ENCODE results near the gene SLC6A9. TPM values are rescaled to one million over a fixed set of nuclear protein-coding genes. Genes with fewer than 3 reads are reported as not detected.

Gene SLC6A9
- polyA plus RNA-seq, 3 donors, result not detected

DNA sequence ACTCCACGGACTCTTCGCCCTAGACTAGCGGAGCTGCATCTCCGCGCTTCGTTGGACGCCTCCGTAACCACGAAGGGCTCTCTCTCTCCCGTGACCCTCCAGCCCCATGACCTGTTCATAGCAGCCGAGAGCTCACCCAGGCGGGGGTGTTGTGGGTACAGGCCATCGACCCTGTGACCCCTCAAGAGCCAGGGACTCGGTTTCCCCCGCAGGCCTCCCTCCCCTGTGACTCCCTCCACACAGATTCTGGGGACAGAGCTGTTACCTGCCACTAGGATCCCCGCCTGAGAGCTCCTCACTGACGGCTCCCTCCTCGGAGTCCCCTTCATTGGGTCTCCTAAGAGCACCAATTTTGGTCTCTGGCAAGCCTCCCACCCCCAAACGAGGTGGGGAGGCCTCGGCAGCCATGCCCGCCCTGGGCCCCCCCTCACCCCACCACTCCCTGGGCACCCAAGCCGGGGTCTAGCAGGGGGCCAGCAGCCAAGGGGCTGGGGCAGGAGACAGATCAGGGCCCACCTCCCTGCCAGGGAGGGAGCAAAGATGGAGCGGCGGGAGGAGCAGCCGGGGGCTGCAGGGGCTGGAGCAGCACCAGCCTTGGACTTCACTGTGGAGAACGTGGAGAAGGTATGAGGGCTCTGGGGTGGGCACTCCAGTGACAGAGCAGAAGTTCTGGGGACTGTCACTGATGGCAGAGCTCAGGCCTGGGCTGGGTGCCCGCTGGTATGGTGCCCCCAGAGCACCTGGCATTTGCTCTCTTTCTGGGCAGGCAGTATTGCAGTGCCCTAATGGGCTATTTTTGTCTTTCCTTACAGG is 84.0 kb downstream of the SLC6A9 start:
- TF ChIP-seq CTCF (IDR thresholded peaks at IDR 0.05), result no peak
- H3K4me1 Mint-ChIP-seq, result peaks cover 49% of the 10 kb centered on the region
- H3K9me3 ChIP-seq (replicated peaks in 1 of 2; ENCODE audit: control insufficient read depth in 1 of 2, insufficient read depth in 1 of 2, low read length in 2 of 2), result no peaks in the 10 kb centered on the region
- peak overlapping the region; percentile 30 to 98 for H3K27ac ChIP-seq (ENCODE audit: low read depth in 1 of 2, low read length in 2 of 2)
- H3K27ac Mint-ChIP-seq, result peak overlapping the region; percentile 90 to 98 (median 97)
- H3K27me3 ChIP-seq (ENCODE audit: control insufficient read depth in 2 of 2, insufficient read depth in 2 of 2, low read length in 2 of 2), result no peaks in the 10 kb centered on the region
- peak overlapping the region; percentile 98 for H3K9ac ChIP-seq (ENCODE audit: insufficient read depth, low read length, poor library complexity, severe bottlenecking)
- peak overlapping the region; percentile 61 to 91 (median 66) for H3K4me3 ChIP-seq (replicated peaks in 1 of 3; ENCODE audit: low read depth in 2 of 3, low read length in 3 of 3)
- intact Hi-C loops (cut with micrococcal nuclease), result loop anchor here in 1 of 2 donors (2.0 to 10.0 kb wide), 3 partner anchors 28 to 292 kb away; partner anchors contain the start of genes ATP6V0B, KDM4A and ST3GAL3
- peak overlapping the region; percentile 97 for H2AFZ ChIP-seq (ENCODE audit: insufficient read depth, low read depth, low read length, poor library complexity, severe bottlenecking)
- peak overlapping the region; percentile 88 to 95 for H3K4me3 Mint-ChIP-seq
- peaks cover 12 to 25% of the 10 kb centered on the region in 2 donors for H3K36me3 ChIP-seq (replicated peaks in 1 of 2; ENCODE audit: control insufficient read depth in 1 of 2, insufficient read depth in 2 of 2, low read length in 2 of 2)
- H3K9me3 Mint-ChIP-seq, result no peaks in the 10 kb centered on the region
- peaks cover 14 to 18% of the 10 kb centered on the region in 2 donors for H3K36me3 Mint-ChIP-seq
- WGBS (ENCODE audit: insufficient coverage), result 16% methylated on average over 21 of the region's 27 CpGs
- peaks cover 23% of the 10 kb centered on the region for H3K79me2 ChIP-seq (ENCODE audit: insufficient read depth, low read length)
- DNase-seq, result no peak
- no peaks in the 10 kb centered on the region for H3K27me3 Mint-ChIP-seq (ENCODE audit: low read depth in 3 of 3)
- H3K4me1 ChIP-seq (ENCODE audit: control insufficient read depth in 1 of 2, insufficient read depth in 2 of 2, low read length in 2 of 2), result peaks cover 20 to 25% of the 10 kb centered on the region in 2 donors
- peak overlapping the region; percentile 98 for H3K4me2 ChIP-seq (replicated peaks; ENCODE audit: extremely low read depth, low read length, poor library complexity, severe bottlenecking)
- H4K20me1 ChIP-seq (ENCODE audit: insufficient read depth, low read length), result no peaks in the 10 kb centered on the region

Other genes with a start within 250 kb of the SLC6A9 start
- gene ARTN, start 97.7 kb downstream of the SLC6A9 start, polyA plus RNA-seq, result under 1 TPM in 1 of 3 donors, not detected in 2; 0.15 TPM
- 10 to 100 TPM; 10.1 to 20.4 (median 10.6) TPM for gene IPO13, start 84.5 kb downstream of the SLC6A9 start, polyA plus RNA-seq
- gene DPH2, start 61.5 kb downstream of the SLC6A9 start, polyA plus RNA-seq, result 10 to 100 TPM; 13.0 to 23.6 (median 14.1) TPM
- gene ATP6V0B, start 56.5 kb downstream of the SLC6A9 start, polyA plus RNA-seq, result 1,000 to 10,000 TPM in 1 of 3 donors, 100 to 1,000 TPM in 2; 465 to 1,219 (median 954) TPM
- gene B4GALT2, start 52.3 kb downstream of the SLC6A9 start, polyA plus RNA-seq, result under 1 TPM in 2 of 3 donors, not detected in 1; 0.30 to 0.35 TPM
- gene CCDC24, start 39.9 kb downstream of the SLC6A9 start, polyA plus RNA-seq, result 1 to 10 TPM; 1.1 to 3.0 (median 1.9) TPM
- gene KLF17, start 87.4 kb upstream of the SLC6A9 start, polyA plus RNA-seq, result not detected
- not detected for gene KLF18, start 110.2 kb upstream of the SLC6A9 start, polyA plus RNA-seq
- 10 to 100 TPM; 18.9 to 51.4 (median 21.3) TPM for gene DMAP1, start 182.0 kb upstream of the SLC6A9 start, polyA plus RNA-seq

Measured in CD14-positive monocyte (primary cell).